H1 (cell line): ENCODE data around the gene PAX5.

ENCODE experiments used
- GTF2F1 ChIP-seq: IDR thresholded peaks from 2 replicates; pipeline ENCODE4 v1.6.1; 2012; ENCODE audit warnings: low read depth, low read length, improper control_type of control experiment, borderline replicate concordance
- SAP30 ChIP-seq: fragments of 300-600 bp; sonication (generic); IDR thresholded peaks from 2 replicates; pipeline ENCODE4 v1.7.1; 2012; ENCODE audit warnings: low read length, moderate library complexity, mild to moderate bottlenecking, inconsistent platforms; ENCODE audit not compliant: insufficient read depth, insufficient replicate concordance

- TF ChIP-seq SAP30 (no peak), GTF2F1 (no peak)
Measured at GRCh38 chr9:36815023-36815422, 219.0 kb downstream of the PAX5 start.
